Liver (tissue), 3 donors: ENCODE measurements around the gene FARS2.

Experiments used
- EGR1 ChIP-seq, 2 donors: IDR thresholded peaks; 2 replicates each; pipeline ENCODE4 v1.6.1; 2016 to 2018; ENCODE audit warnings: antibody characterized with exemption in 2 of 2, low read depth in 2 of 2
- GABPA ChIP-seq, 2 donors: IDR thresholded peaks in 1 of 2; conservative IDR thresholded peaks in 1 of 2; 2 replicates each; pipeline ENCODE4 v1.6.1; 2016; ENCODE audit warnings: antibody characterized with exemption in 2 of 2, mild to moderate bottlenecking in 1 of 2, moderate library complexity in 1 of 2
- HNF4G ChIP-seq: IDR thresholded peaks from 2 replicates; pipeline ENCODE4 v1.6.1; 2016; ENCODE audit warnings: antibody characterized with exemption
- JUND ChIP-seq, 2 donors: IDR thresholded peaks; 2 replicates each; pipeline ENCODE4 v1.6.1; 2016; ENCODE audit warnings: antibody characterized with exemption in 2 of 2
- RAD21 ChIP-seq, 2 donors: IDR thresholded peaks; 2 replicates each; pipeline ENCODE4 v1.6.1; 2016; ENCODE audit warnings: antibody characterized with exemption in 2 of 2, mild to moderate bottlenecking in 2 of 2
- TAF1 ChIP-seq: conservative IDR thresholded peaks from 2 replicates; pipeline ENCODE4 v1.6.1; 2016; ENCODE audit warnings: antibody characterized with exemption, mild to moderate bottlenecking
- YY1 ChIP-seq: IDR thresholded peaks from 2 replicates; pipeline ENCODE4 v1.6.1; 2016; ENCODE audit warnings: antibody characterized with exemption, mild to moderate bottlenecking
- TF ChIP-seq, protein P1 (sequence below): fragments of 150-350 bp; IDR thresholded peaks from 2 replicates; pipeline ENCODE4 v1.5.1; 2017; ENCODE audit warnings: improper control_type of control experiment, low read depth, low read length; ENCODE audit not compliant: missing input control
- TF ChIP-seq, protein P2 (sequence below): IDR thresholded peaks from 2 replicates; pipeline ENCODE4 v1.6.1; 2016; ENCODE audit warnings: antibody characterized with exemption
- TF ChIP-seq, protein P3 (sequence below): IDR thresholded peaks from 2 replicates; pipeline ENCODE4 v1.6.1; 2016; ENCODE audit warnings: antibody characterized with exemption, mild to moderate bottlenecking
- donor health status: healthy.
- donor health status: healthy.

DNA sequence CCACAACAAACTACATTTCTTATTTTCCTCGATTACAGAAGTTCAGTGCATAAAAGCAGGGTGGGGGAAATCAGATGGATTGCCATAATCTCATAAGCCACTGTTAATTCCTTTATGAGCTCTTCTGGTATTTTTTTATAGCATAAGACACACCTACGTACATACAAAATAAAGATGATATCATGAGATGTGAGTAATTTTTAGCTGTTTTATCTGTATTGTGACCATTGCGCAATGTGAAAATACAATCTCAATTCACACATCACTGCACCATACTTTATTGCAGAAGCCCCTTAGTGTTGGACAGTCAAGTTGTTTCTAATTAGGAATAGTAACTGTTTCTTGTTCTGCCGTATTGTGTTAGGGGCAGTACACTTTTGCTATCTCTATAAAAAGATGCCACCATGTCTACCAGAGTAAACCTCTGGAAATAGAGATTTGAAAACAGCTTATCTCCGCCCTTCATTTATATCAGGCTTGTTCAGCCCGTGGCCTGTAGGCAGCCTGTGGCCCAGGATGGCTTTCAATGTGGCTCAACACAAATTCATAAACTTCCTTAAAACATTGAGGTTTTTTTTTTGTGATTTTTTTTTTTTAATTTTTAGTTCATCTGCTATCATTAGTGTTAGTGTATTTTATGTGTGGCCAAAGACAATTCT is 90.4 kb downstream of the FARS2 start:
- TF ChIP-seq, protein P1, sequence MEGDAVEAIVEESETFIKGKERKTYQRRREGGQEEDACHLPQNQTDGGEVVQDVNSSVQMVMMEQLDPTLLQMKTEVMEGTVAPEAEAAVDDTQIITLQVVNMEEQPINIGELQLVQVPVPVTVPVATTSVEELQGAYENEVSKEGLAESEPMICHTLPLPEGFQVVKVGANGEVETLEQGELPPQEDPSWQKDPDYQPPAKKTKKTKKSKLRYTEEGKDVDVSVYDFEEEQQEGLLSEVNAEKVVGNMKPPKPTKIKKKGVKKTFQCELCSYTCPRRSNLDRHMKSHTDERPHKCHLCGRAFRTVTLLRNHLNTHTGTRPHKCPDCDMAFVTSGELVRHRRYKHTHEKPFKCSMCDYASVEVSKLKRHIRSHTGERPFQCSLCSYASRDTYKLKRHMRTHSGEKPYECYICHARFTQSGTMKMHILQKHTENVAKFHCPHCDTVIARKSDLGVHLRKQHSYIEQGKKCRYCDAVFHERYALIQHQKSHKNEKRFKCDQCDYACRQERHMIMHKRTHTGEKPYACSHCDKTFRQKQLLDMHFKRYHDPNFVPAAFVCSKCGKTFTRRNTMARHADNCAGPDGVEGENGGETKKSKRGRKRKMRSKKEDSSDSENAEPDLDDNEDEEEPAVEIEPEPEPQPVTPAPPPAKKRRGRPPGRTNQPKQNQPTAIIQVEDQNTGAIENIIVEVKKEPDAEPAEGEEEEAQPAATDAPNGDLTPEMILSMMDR: no peak
- TF ChIP-seq TAF1 (no peak), HNF4G (no peak), EGR1 (IDR thresholded peaks at IDR 0.05; ENCODE audit: low read depth in 2 of 2) (no peak), JUND (IDR thresholded peaks at IDR 0.05) (no peak), GABPA (IDR thresholded peaks at IDR 0.05 in 1 of 2, conservative IDR thresholded peaks at IDR 0.05 in 1 of 2) (no peak), RAD21 (IDR thresholded peaks at IDR 0.05) (no peak), YY1 (no peak)
- TF ChIP-seq, protein P2, sequence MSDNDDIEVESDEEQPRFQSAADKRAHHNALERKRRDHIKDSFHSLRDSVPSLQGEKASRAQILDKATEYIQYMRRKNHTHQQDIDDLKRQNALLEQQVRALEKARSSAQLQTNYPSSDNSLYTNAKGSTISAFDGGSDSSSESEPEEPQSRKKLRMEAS: no peak
- TF ChIP-seq, protein P3, sequence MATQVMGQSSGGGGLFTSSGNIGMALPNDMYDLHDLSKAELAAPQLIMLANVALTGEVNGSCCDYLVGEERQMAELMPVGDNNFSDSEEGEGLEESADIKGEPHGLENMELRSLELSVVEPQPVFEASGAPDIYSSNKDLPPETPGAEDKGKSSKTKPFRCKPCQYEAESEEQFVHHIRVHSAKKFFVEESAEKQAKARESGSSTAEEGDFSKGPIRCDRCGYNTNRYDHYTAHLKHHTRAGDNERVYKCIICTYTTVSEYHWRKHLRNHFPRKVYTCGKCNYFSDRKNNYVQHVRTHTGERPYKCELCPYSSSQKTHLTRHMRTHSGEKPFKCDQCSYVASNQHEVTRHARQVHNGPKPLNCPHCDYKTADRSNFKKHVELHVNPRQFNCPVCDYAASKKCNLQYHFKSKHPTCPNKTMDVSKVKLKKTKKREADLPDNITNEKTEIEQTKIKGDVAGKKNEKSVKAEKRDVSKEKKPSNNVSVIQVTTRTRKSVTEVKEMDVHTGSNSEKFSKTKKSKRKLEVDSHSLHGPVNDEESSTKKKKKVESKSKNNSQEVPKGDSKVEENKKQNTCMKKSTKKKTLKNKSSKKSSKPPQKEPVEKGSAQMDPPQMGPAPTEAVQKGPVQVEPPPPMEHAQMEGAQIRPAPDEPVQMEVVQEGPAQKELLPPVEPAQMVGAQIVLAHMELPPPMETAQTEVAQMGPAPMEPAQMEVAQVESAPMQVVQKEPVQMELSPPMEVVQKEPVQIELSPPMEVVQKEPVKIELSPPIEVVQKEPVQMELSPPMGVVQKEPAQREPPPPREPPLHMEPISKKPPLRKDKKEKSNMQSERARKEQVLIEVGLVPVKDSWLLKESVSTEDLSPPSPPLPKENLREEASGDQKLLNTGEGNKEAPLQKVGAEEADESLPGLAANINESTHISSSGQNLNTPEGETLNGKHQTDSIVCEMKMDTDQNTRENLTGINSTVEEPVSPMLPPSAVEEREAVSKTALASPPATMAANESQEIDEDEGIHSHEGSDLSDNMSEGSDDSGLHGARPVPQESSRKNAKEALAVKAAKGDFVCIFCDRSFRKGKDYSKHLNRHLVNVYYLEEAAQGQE: no peak
